Spleen (tissue), 11 donors: Measurements from ENCODE around the gene SH3RF3. TPM values are rescaled to one million over a fixed set of nuclear protein-coding genes. Genes with fewer than 3 reads are reported as not detected.

ENCODE experiments used
- DNase-seq: peaks from one replicate; pipeline ENCODE4 v3.0.0-alpha.2; 2020
- H3K27ac ChIP-seq, 8 donors: fragments of 200-600 bp; sonication (generic) in 7 of 8; 1 replicate in 4 of 8; 2 replicates in 4 of 8; pipeline versions ENCODE4 v1.5.0 to v1.8.0; 2016 to 2021; ENCODE audit warnings: inconsistent platforms in 4 of 8, mild to moderate bottlenecking in 4 of 8, moderate library complexity in 1 of 8
- H3K27me3 ChIP-seq, 7 donors: fragments of 200-600 bp; sonication (generic) in 6 of 7; replicated peaks in 1 of 7; 1 replicate in 4 of 7; 2 replicates in 3 of 7; pipeline versions ENCODE4 v1.5.0 to v1.8.0; 2016 to 2021; ENCODE audit warnings: inconsistent platforms in 3 of 7, mild to moderate bottlenecking in 1 of 7
- H3K36me3 ChIP-seq, 6 donors: fragments of 200-600 bp; sonication (generic) in 5 of 6; 1 replicate in 4 of 6; 2 replicates in 2 of 6; pipeline versions ENCODE4 v1.5.0 to v1.8.0; 2016 to 2021; ENCODE audit warnings: inconsistent platforms in 2 of 6
- H3K4me1 ChIP-seq, 6 donors: fragments of 200-600 bp; sonication (generic) in 5 of 6; 1 replicate in 3 of 6; 2 replicates in 3 of 6; pipeline versions ENCODE4 v1.5.0 to v1.8.0; 2016 to 2021; ENCODE audit warnings: inconsistent platforms in 3 of 6
- H3K4me3 ChIP-seq, 8 donors: fragments of 200-600 bp; sonication (generic) in 7 of 8; 1 replicate in 4 of 8; 2 replicates in 4 of 8; pipeline versions ENCODE4 v1.5.0 to v1.8.0; 2016 to 2021; ENCODE audit warnings: inconsistent platforms in 4 of 8, mild to moderate bottlenecking in 4 of 8, moderate library complexity in 2 of 8
- H3K9me3 ChIP-seq, 8 donors: fragments of 200-600 bp; sonication (generic) in 7 of 8; 1 replicate in 4 of 8; 2 replicates in 4 of 8; pipeline versions ENCODE4 v1.5.0 to v1.8.0; 2016 to 2021; ENCODE audit warnings: inconsistent platforms in 4 of 8
- POLR2A ChIP-seq, 3 donors: fragments of 450-650 bp; IDR thresholded peaks; one replicate each; pipeline ENCODE4 v1.5.1; 2017; ENCODE audit warnings: antibody characterized with exemption in 3 of 3, mild to moderate bottlenecking in 1 of 3
- POLR2AphosphoS5 ChIP-seq, 3 donors: sonication (generic); formaldehyde crosslinking; IDR thresholded peaks; one replicate each; pipeline ENCODE4 v1.5.1; 2017; ENCODE audit warnings: antibody characterized with exemption in 3 of 3
- WGBS, 5 donors: extraction: QIAGEN DNeasy Blood & Tissue Kit in 3 of 5; methylation state at CpG; one replicate each; pipeline versions ENCODE4 v1.1.5 to v1.1.7; 2013 to 2018; 5-methylcytosine and 5-hydroxymethylcytosine counted together
- intact Hi-C: fragments of 100-400 bp; cut with DNase I; formaldehyde crosslinking; loops from one replicate; pipeline ENCODE4 v1.15.0; 2023; ENCODE audit warnings: low total_unique reads
- polyA plus RNA-seq, 3 donors: library from polyadenylated mRNA; stranded (reverse); fragments of 200-250 nt; gene quantifications; one replicate each; pipeline ENCODE4 v1.2.1, GENCODE V29; 2013
- total RNA-seq, 7 donors: library from RNA; depleted of rRNA in 3 of 7; stranded (reverse); fragments of >200 nt in 3 of 7; fragmentation: NEBNext Ultra II Directional in 4 of 7; extraction: Animal tissue kit (Norgen Biotek cat#: 25700) in 4 of 7; gene quantifications; one replicate each; pipeline versions ENCODE4 v1.1.0 to v1.2.1, GENCODE V29; 2016 to 2021
- TF ChIP-seq, protein P1 (sequence below), 11 experiments: fragments of 200-600 bp in 7 of 11; fragments of 450-650 bp in 4 of 11; sonication (generic) in 4 of 11; IDR thresholded peaks in 8 of 11; conservative IDR thresholded peaks in 3 of 11; 1 replicate in 7 of 11; 2 replicates in 4 of 11; pipeline versions ENCODE4 v1.4.0 to v1.8.0; 2016 to 2021; ENCODE audit warnings: antibody characterized with exemption in 11 of 11, inconsistent platforms in 4 of 11, mild to moderate bottlenecking in 1 of 11
- donor health status: healthy with polysubstance abuse.
- donor health status: DM: no; HTN: no; CAD: no; lungs with moderate emphysema.
- donor health status: DM: no; HTN: no; CAD: no.
- donor health status: Bipolar disorder and iron deficiency.
- donor health status: healthy.
- donor health status: DM: no; HTN: no; CAD: no.
- donor health status: DM: yes; HTN: yes; CAD: no.

SH3RF3 gene
- total and polyA plus RNA-seq, 10 donors = 1.3 to 7.6 (median 4.7) TPM

DNA sequence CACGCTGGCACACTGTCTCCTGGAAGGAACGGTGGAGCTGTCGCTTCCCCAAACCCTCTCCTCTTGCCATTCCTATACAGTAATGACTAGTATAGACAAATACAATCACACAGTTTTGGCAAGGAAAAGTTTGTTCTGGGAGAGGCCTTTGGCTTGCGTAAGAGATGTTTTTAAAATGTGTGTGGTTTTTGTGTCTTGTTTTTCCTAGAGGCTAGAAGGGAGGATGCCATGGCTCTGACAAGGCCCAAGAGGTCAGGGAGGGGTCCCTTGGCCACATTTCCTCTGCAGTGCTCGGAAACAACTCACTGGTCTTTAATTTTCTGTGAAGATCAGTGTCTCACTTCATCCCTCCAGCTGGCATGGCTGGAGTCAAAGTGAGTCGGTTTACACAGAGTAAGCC is 195.9 kb downstream of the SH3RF3 start:
- no peaks in the 10 kb centered on the region for H3K27me3 ChIP-seq
- H3K4me3 ChIP-seq = no peak overlapping the region
- peaks cover 0 to 38% (median 12%) of the 10 kb centered on the region in 6 donors for H3K4me1 ChIP-seq
- intact Hi-C loops = no loop called here
- no peaks in the 10 kb centered on the region for H3K9me3 ChIP-seq
- WGBS, 5 donors = 68 to 80% (median 72%) methylated on average over 6 of the region's 6 CpGs
- no peaks in the 10 kb centered on the region for H3K36me3 ChIP-seq
- no peak for DNase-seq
- peak overlapping the region in 6 of 8 donors; percentile 29 to 68 (median 51) for H3K27ac ChIP-seq
- no peak for TF ChIP-seq POLR2A (IDR thresholded peaks at IDR 0.05)
- TF ChIP-seq POLR2AphosphoS5 (IDR thresholded peaks at IDR 0.05) = peak in 2 of 3 donors; percentile 10 to 69

DNA sequence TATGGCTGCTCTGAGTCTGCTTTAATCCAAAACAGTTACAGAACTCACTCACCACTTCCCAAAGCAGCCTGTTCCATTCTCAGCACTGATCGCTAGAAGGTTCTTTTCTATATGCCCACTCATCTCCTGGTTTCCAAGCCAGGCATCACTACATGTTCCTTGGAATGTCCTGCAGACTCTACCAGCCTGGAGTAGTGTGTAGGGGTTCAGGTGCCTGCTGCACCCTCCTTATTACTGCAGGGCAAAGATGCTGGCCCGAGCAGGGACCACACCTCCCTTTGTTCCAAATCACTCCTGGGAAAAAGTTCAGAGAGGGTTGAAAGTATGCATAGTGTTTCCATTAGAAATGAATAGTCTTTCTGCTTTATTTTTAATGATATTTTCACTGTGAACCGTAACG is 196.6 kb downstream of the SH3RF3 start:
- DNase-seq = no peak
- no peaks in the 10 kb centered on the region for H3K9me3 ChIP-seq
- intact Hi-C loops = no loop called here
- no peaks in the 10 kb centered on the region for H3K27me3 ChIP-seq
- 88 to 94% (median 92%) methylated on average over 4 of the region's 4 CpGs for WGBS, 5 donors
- TF ChIP-seq, protein P1, sequence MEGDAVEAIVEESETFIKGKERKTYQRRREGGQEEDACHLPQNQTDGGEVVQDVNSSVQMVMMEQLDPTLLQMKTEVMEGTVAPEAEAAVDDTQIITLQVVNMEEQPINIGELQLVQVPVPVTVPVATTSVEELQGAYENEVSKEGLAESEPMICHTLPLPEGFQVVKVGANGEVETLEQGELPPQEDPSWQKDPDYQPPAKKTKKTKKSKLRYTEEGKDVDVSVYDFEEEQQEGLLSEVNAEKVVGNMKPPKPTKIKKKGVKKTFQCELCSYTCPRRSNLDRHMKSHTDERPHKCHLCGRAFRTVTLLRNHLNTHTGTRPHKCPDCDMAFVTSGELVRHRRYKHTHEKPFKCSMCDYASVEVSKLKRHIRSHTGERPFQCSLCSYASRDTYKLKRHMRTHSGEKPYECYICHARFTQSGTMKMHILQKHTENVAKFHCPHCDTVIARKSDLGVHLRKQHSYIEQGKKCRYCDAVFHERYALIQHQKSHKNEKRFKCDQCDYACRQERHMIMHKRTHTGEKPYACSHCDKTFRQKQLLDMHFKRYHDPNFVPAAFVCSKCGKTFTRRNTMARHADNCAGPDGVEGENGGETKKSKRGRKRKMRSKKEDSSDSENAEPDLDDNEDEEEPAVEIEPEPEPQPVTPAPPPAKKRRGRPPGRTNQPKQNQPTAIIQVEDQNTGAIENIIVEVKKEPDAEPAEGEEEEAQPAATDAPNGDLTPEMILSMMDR (IDR thresholded peaks at IDR 0.05 in 8 of 11, conservative IDR thresholded peaks at IDR 0.05 in 3 of 11) = no peak
- TF ChIP-seq POLR2A (IDR thresholded peaks at IDR 0.05) (no peak), POLR2AphosphoS5 (IDR thresholded peaks at IDR 0.05) (no peak)
- H3K4me1 ChIP-seq = peaks cover 0 to 32% (median 6%) of the 10 kb centered on the region in 6 donors
- no peak overlapping the region for H3K4me3 ChIP-seq
- H3K27ac ChIP-seq = peak overlapping the region in 5 of 8 donors; percentile 29 to 68 (median 48)
- H3K36me3 ChIP-seq = no peaks in the 10 kb centered on the region

DNA sequence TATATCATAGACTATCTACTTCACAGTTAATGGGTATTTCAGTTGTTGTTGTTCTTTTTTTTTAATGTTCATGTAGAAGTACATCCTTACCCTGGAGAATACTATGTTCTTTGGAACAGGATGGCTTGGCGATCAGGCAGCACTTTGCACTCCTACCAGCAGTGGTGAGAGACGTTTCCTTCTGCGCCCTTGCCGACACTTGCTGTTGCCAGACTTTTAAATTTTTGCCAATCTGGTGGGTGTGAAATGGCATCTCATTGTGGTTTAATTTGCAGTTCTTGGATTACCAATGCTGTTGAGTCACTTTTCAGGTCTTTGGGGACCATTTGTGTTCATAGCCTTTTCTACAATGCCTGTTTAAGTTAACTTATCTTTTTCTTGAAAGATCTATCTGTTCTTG is 197.3 kb downstream of the SH3RF3 start:
- WGBS, 5 donors = 90 to 96% (median 94%) methylated on average over 4 of the region's 4 CpGs
- no peak for DNase-seq
- intact Hi-C loops = no loop called here
- peaks cover 0 to 37% (median 9%) of the 10 kb centered on the region in 6 donors for H3K4me1 ChIP-seq
- no peaks in the 10 kb centered on the region for H3K36me3 ChIP-seq
- no peaks in the 10 kb centered on the region for H3K27me3 ChIP-seq
- TF ChIP-seq POLR2A (IDR thresholded peaks at IDR 0.05) (no peak), POLR2AphosphoS5 (IDR thresholded peaks at IDR 0.05) (no peak)
- TF ChIP-seq, protein P1 (IDR thresholded peaks at IDR 0.05 in 8 of 11, conservative IDR thresholded peaks at IDR 0.05 in 3 of 11) = no peak
- no peaks in the 10 kb centered on the region for H3K9me3 ChIP-seq
- no peak overlapping the region for H3K4me3 ChIP-seq
- no peak overlapping the region for H3K27ac ChIP-seq

DNA sequence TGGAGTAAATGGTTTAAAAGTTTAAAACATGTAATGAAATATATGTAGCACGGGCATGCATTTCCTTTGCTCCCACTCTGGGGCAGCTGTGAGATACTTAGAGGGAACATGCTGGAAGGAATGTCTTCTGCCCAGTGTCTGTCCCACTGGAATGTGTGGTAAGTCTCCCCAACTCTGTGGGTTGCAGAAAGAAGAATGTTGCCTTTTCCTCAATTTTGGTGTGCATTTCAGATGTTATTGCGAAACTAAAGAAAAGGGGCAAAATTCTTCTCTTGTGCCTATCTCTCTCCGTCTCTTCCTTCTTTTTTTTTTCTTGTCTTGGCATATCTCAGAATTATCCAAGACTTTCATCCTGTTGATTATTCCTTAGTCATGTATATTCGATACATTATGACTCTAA is 201.1 kb downstream of the SH3RF3 start:
- Histone ChIP-seq H3K36me3 (no peaks in the 10 kb centered on the region), H3K4me1 (peaks cover 15 to 49% (median 33%) of the 10 kb centered on the region in 6 donors), H3K27ac (no peak overlapping the region), H3K27me3 (peaks cover 0 to 10% (median 0%) of the 10 kb centered on the region in 7 donors), H3K4me3 (no peak overlapping the region), H3K9me3 (no peaks in the 10 kb centered on the region)
- DNase-seq = no peak
- 77 to 94% (median 89%) methylated on average over 4 of the region's 4 CpGs for WGBS, 5 donors
- TF ChIP-seq POLR2AphosphoS5 (IDR thresholded peaks at IDR 0.05) = no peak
- TF ChIP-seq, protein P1 (IDR thresholded peaks at IDR 0.05 in 8 of 11, conservative IDR thresholded peaks at IDR 0.05 in 3 of 11) = no peak
- TF ChIP-seq POLR2A (IDR thresholded peaks at IDR 0.05) = no peak
- intact Hi-C loops = no loop called here
